ENCODE results near the gene PEMT.
"Not testable (repeated sequence)": the region's sequence is repeated elsewhere in the genome, so short reads cannot be mapped to it uniquely, and the experiment has no call there.

The PEMT gene

GRCh38 chr17:17591355-17592298 is at the start of gene PEMT:
Gene PEMT (minus strand): TSS chr17:17591708. CDS start chr17:17591626, 82 bp downstream.
- peak; percentile 97 for DNase-seq

- DNase-seq, result not testable (repeated sequence)
Measured at GRCh38 chr17:17639661-17640270, 48.3 kb upstream of the PEMT start.

GRCh38 chr17:17638467-17638866 is 47.0 kb upstream of the PEMT start:
- no peak for DNase-seq

GRCh38 chr17:17636272-17636885 is 44.9 kb upstream of the PEMT start:
- no peak for DNase-seq

GRCh38 chr17:17635537-17636271 is 44.2 kb upstream of the PEMT start:
- DNase-seq, result not testable (repeated sequence)

- DNase-seq, result no peak
Measured at GRCh38 chr17:17635126-17635525, 43.6 kb upstream of the PEMT start.

- DNase-seq, result no peak
Measured at GRCh38 chr17:17633310-17633709, 41.8 kb upstream of the PEMT start.

- DNase-seq, result not testable (repeated sequence)
Measured at GRCh38 chr17:17632690-17633089, 41.2 kb upstream of the PEMT start.

GRCh38 chr17:17628388-17629008 is 37.0 kb upstream of the PEMT start:
- peak; percentile 48 for DNase-seq

- DNase-seq, result no peak
Measured at GRCh38 chr17:17626840-17627239, 35.3 kb upstream of the PEMT start.

GRCh38 chr17:17626151-17626805 is 34.8 kb upstream of the PEMT start:
- DNase-seq, result no peak

GRCh38 chr17:17624741-17625140 is 33.2 kb upstream of the PEMT start:
- no peak for DNase-seq

GRCh38 chr17:17623904-17624303 is 32.4 kb upstream of the PEMT start:
- DNase-seq, result no peak

- no peak for DNase-seq
Measured at GRCh38 chr17:17621254-17621653, 29.7 kb upstream of the PEMT start.

GRCh38 chr17:17613708-17614114 is 22.2 kb upstream of the PEMT start:
- DNase-seq, result peak; percentile 47

- no peak for DNase-seq
Measured at GRCh38 chr17:17612085-17613022, 20.8 kb upstream of the PEMT start.

- DNase-seq, result no peak
Measured at GRCh38 chr17:17609121-17609520, 17.6 kb upstream of the PEMT start.

GRCh38 chr17:17606416-17607000 is 15.0 kb upstream of the PEMT start:
- DNase-seq, result no peak

- no peak for DNase-seq
Measured at GRCh38 chr17:17605729-17606088, 14.2 kb upstream of the PEMT start.

- no peak for DNase-seq
Measured at GRCh38 chr17:17605083-17605728, 13.7 kb upstream of the PEMT start.
